ENCODE measurements around the gene CYP11A1. TPM values are rescaled to one million over a fixed set of nuclear protein-coding genes. Genes with fewer than 3 reads are reported as not detected.

The CYP11A1 gene
- total RNA-seq, 1 donor from 2014 or later = 1.1 TPM

GRCh38 chr15:74389241-74390048 lies 22.0 kb upstream of the CYP11A1 start:
- H3K27ac ChIP-seq = peak overlapping the region; percentile 18
- TF ChIP-seq CTCF (IDR thresholded peaks at IDR 0.05) = no peak
- H3K27me3 ChIP-seq = no peaks in the 10 kb centered on the region
- DNase-seq = no peak
- no peaks in the 10 kb centered on the region for H3K36me3 ChIP-seq
- H3K4me3 ChIP-seq = no peak overlapping the region
- no peaks in the 10 kb centered on the region for H3K9me3 ChIP-seq
- ATAC-seq = peak; percentile 72
- peaks cover 16% of the 10 kb centered on the region for H3K4me1 ChIP-seq
- intact Hi-C loops (cut with DNase I) = loop anchor here (10.0 kb wide), 1 partner anchor 375 kb away; no protein-coding TSS in a partner anchor

DNA sequence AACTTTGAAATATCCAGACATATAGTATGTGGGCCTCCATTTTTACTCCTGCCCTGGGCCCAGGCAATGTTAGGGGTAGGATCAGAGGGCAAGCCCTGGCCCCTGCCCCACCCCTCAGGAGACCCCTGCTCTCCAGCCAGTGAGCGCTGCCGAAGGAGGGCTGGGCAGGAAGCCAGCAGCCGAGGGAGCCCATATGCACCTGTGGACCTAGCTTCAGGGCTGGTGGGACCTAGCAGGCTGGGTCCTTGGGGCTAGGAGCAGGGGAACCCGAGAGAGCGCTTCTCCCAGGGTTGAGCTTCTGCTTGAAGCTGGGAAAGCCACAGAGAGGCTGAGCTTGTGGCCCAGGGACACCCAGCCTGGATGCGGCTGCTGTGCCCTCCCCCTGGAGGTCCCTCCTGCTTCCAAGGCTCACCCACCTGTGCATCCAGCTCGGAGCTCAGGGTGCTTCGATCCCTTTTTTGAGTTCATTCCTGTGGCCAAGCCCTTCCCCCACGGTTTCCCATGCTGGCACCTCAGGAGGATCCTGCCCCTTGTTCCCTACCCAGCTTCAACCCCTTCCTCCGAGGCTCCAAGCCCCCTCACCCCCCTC lies 21.0 kb upstream of the CYP11A1 start:
- H3K27ac ChIP-seq = peak overlapping the region; percentile 18
- H3K27me3 ChIP-seq = no peaks in the 10 kb centered on the region
- intact Hi-C loops (cut with DNase I) = loop anchor here (10.0 kb wide), 1 partner anchor 376 kb away; no protein-coding TSS in a partner anchor
- peaks cover 17% of the 10 kb centered on the region for H3K4me1 ChIP-seq
- ATAC-seq (no peak), DNase-seq (no peak)
- no peak overlapping the region for H3K4me3 ChIP-seq
- H3K9me3 ChIP-seq = no peaks in the 10 kb centered on the region
- no peaks in the 10 kb centered on the region for H3K36me3 ChIP-seq
- TF ChIP-seq CTCF (IDR thresholded peaks at IDR 0.05) = no peak

DNA sequence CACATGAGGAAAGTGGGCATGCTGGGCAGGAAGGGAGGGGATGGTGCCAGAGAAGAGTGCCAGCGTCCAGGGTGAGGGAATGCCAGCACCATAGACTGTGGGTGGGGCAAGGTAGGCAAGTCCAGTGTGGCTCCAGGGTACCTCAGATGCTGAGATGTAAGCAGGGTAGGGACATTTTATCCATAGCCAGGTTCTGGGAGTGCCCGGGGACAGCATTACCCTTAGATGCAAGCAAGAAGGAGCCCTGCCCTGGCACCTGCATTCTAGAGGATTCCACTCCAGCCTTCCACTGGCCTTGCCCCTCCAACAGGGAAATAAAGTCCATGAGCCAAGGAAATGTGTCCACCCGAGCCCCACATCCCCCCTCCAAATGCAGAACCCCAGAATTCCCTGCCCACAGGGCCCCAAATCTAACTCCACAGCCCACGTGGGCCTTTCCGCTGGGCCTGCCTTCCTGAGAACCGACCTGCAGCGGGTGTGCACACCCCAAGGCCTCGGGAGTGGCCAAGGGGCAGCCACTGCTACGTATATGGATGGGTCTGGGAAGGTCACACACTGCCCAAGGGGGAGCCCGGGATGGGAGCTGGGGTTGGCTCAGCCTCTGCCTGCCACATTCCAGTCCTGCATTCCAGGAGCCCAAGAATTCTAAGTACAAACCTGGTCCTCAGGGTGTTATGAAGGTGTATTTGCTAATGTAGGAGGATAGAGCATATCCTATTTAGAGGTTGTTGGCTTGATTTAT lies 20.3 kb upstream of the CYP11A1 start:
- DNase-seq (no peak), ATAC-seq (peak; percentile 40)
- intact Hi-C loops (cut with DNase I) = loop anchor here (10.0 kb wide), 1 partner anchor 377 kb away; no protein-coding TSS in a partner anchor
- no peak overlapping the region for H3K4me3 ChIP-seq
- H3K36me3 ChIP-seq = no peaks in the 10 kb centered on the region
- no peak for TF ChIP-seq CTCF (IDR thresholded peaks at IDR 0.05)
- H3K27ac ChIP-seq = peak overlapping the region; percentile 18
- H3K27me3 ChIP-seq = no peaks in the 10 kb centered on the region
- no peaks in the 10 kb centered on the region for H3K9me3 ChIP-seq
- peaks cover 17% of the 10 kb centered on the region for H3K4me1 ChIP-seq

DNA sequence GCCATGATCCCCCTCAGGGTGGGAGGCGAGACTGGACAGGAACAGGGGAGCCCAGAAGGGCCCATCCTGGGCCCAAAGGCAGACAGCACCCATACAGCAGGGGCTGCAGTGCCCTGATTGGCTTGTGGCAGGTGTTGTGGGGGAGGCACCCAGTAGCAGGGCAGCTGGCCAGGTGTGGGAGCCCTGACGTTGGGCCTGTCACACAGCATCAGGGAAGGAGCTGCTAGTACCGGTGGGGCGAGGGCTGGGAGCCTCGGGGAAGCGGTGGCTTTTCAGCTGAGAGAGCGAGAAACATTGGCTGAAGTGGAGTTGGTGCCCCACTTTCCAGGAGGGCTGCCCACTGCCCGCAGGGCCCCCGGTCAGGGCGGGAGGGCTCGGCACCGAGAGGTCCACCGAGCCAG lies 19.7 kb upstream of the CYP11A1 start:
- no peak for ATAC-seq
- H3K27ac ChIP-seq = peak overlapping the region; percentile 11
- intact Hi-C loops (cut with DNase I) = loop anchor here (10.0 kb wide), 1 partner anchor 378 kb away; no protein-coding TSS in a partner anchor

More for the DNA sequence above, 19.7 kb upstream of the CYP11A1 start:
- Histone ChIP-seq H3K27me3 (no peaks in the 10 kb centered on the region), H3K9me3 (no peaks in the 10 kb centered on the region), H3K4me1 (peaks cover 17% of the 10 kb centered on the region), H3K4me3 (no peak overlapping the region), H3K36me3 (no peaks in the 10 kb centered on the region)
- DNase-seq = no peak
- TF ChIP-seq CTCF (IDR thresholded peaks at IDR 0.05) = no peak

Measured in upper lobe of right lung (tissue), 1 donor.